WTC11 (cell line): ENCODE results near the gene NEB. TPM values are rescaled to one million over a fixed set of nuclear protein-coding genes. Genes with fewer than 3 reads are reported as not detected.

Experiments
- ATAC-seq: fragments of 200-7000 bp; cut with Tn5 transposase; 2 replicates; pipeline ENCODE4 v1.10.0; 2021; ENCODE audit warnings: mild to moderate bottlenecking, moderate library complexity
- CTCF ChIA-PET: fragments of 300-600 bp; sonication (Branson Sonifier 250); formaldehyde crosslinking; loops from one replicate; lab custom pipeline; 2021; ENCODE audit warnings: antibody characterized with exemption; lab: Charles Lee
- POLR2A ChIA-PET: fragments of 350-600 bp; sonication (Branson Sonifier 250); formaldehyde crosslinking; loops from one replicate; lab custom pipeline; 2021; ENCODE audit warnings: antibody characterized with exemption; lab: Charles Lee
- DNase-seq: peaks from one replicate; pipeline ENCODE4 v3.0.0; 2021; ENCODE audit warnings: low spot score
- H3K27ac Mint-ChIP-seq: 2 replicates; pipeline ENCODE4 v1.8.0; 2021; ENCODE audit warnings: mixed read lengths
- H3K27me3 Mint-ChIP-seq: 2 replicates; pipeline ENCODE4 v1.8.0; 2021; ENCODE audit warnings: low read depth, mild to moderate bottlenecking, moderate library complexity, mixed read lengths
- H3K36me3 Mint-ChIP-seq: 2 replicates; pipeline ENCODE4 v1.8.0; 2021; ENCODE audit warnings: mixed read lengths
- H3K4me1 Mint-ChIP-seq: 2 replicates; pipeline ENCODE4 v1.8.0; 2022; ENCODE audit warnings: mixed read lengths
- H3K4me3 Mint-ChIP-seq: 2 replicates; pipeline ENCODE4 v1.8.0; 2021; ENCODE audit warnings: mild to moderate bottlenecking, moderate library complexity, mixed read lengths
- H3K9me3 Mint-ChIP-seq: 2 replicates; pipeline ENCODE4 v1.8.0; 2021; ENCODE audit warnings: mixed read lengths
- CREB1 ChIP-seq: sonication (generic); formaldehyde crosslinking; IDR thresholded peaks from 2 replicates; pipeline ENCODE4 v1.8.0; 2023; ENCODE audit warnings: mild to moderate bottlenecking, missing genetic modification reagents
- FOXJ3 ChIP-seq: sonication (generic); formaldehyde crosslinking; IDR thresholded peaks from 2 replicates; pipeline ENCODE4 v1.9.0; 2021; ENCODE audit warnings: missing genetic modification reagents, mild to moderate bottlenecking, borderline replicate concordance
- NFYB ChIP-seq: sonication (generic); formaldehyde crosslinking; conservative IDR thresholded peaks from 2 replicates; pipeline ENCODE4 v1.8.0; 2022; ENCODE audit warnings: low read depth, missing genetic modification reagents
- SP1 ChIP-seq: sonication (generic); formaldehyde crosslinking; conservative IDR thresholded peaks from 2 replicates; pipeline ENCODE4 v1.8.1; 2022; ENCODE audit warnings: missing genetic modification reagents
- ZBTB21 ChIP-seq: sonication (generic); formaldehyde crosslinking; IDR thresholded peaks from 2 replicates; pipeline ENCODE4 v1.8.1; 2023; ENCODE audit warnings: mild to moderate bottlenecking, missing genetic modification reagents, borderline replicate concordance
- ZNF232 ChIP-seq: sonication (generic); formaldehyde crosslinking; IDR thresholded peaks from 2 replicates; pipeline ENCODE4 v1.8.0; 2022; ENCODE audit warnings: mild to moderate bottlenecking, missing genetic modification reagents
- total RNA-seq: library from RNA; stranded (reverse); gene quantifications from 3 replicates; pipeline ENCODE4 v1.2.3, GENCODE V29; 2021
- TF ChIP-seq, protein P1 (sequence below): fragments of 250-450 bp; sonication (Bioruptor Pico); IDR thresholded peaks from 2 replicates; pipeline ENCODE4 v1.9.0; 2021; ENCODE audit warnings: mild to moderate bottlenecking
- TF ChIP-seq, protein P2 (sequence below): sonication (generic); formaldehyde crosslinking; IDR thresholded peaks from 2 replicates; pipeline ENCODE4 v1.8.1; 2022; ENCODE audit warnings: low read depth, missing genetic modification reagents, borderline replicate concordance
- TF ChIP-seq, protein P3 (sequence below): fragments of 250-450 bp; sonication (Bioruptor Pico); IDR thresholded peaks from 2 replicates; pipeline ENCODE4 v1.9.0; 2021; ENCODE audit warnings: mild to moderate bottlenecking, borderline replicate concordance
- TF ChIP-seq, protein P4 (sequence below): sonication (generic); formaldehyde crosslinking; IDR thresholded peaks from 2 replicates; pipeline ENCODE4 v1.8.0; 2022; ENCODE audit warnings: mild to moderate bottlenecking, missing genetic modification reagents
- TF ChIP-seq, protein P5 (sequence below): fragments of 200-600 bp; IDR thresholded peaks from 2 replicates; pipeline ENCODE4 v1.8.0; 2022; ENCODE audit warnings: antibody characterized with exemption
- TF ChIP-seq, protein P6 (sequence below): sonication (generic); formaldehyde crosslinking; IDR thresholded peaks from 2 replicates; pipeline ENCODE4 v1.8.0; 2022; ENCODE audit warnings: missing genetic modification reagents
- TF ChIP-seq, protein P7 (sequence below): sonication (generic); formaldehyde crosslinking; IDR thresholded peaks from 2 replicates; pipeline ENCODE4 v1.8.0; 2022; ENCODE audit warnings: mild to moderate bottlenecking, missing genetic modification reagents

The NEB gene
- total RNA-seq, 1 experiment from 2014 or later = 1.9 TPM

DNA sequence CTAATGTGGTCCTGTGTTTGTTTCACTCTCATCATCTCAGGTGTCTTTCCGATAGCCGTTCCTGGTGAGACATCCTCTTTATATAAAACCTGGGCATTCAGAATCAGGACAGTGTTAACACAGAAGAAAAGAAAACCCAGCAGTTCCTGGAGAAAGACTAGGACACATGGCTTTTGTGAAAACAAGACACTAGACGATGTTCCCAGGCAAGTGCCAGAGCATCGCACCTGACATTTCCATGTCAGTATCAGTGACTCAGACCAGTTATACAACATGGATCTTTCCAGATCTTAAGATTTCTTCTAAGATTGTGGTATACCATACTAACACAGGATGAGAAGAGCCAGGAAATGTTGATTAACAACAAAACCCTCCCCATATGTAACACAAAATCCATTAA is 228.1 kb downstream of the NEB start:
- ATAC-seq = no peak

More for the DNA sequence above, 228.1 kb downstream of the NEB start:
- H3K4me3 Mint-ChIP-seq = no peak overlapping the region
- no peak overlapping the region for H3K27ac Mint-ChIP-seq
- POLR2A ChIA-PET = no interaction called here
- no peaks in the 10 kb centered on the region; the same call in 1 of the 2 replicates for H3K4me1 Mint-ChIP-seq
- no peak for DNase-seq
- no peak for TF ChIP-seq CREB1 (CRISPR knock-in tag)
- no peak for TF ChIP-seq ZBTB21 (CRISPR knock-in tag)
- TF ChIP-seq NFYB (CRISPR knock-in tag) = no peak
- TF ChIP-seq, protein P1, sequence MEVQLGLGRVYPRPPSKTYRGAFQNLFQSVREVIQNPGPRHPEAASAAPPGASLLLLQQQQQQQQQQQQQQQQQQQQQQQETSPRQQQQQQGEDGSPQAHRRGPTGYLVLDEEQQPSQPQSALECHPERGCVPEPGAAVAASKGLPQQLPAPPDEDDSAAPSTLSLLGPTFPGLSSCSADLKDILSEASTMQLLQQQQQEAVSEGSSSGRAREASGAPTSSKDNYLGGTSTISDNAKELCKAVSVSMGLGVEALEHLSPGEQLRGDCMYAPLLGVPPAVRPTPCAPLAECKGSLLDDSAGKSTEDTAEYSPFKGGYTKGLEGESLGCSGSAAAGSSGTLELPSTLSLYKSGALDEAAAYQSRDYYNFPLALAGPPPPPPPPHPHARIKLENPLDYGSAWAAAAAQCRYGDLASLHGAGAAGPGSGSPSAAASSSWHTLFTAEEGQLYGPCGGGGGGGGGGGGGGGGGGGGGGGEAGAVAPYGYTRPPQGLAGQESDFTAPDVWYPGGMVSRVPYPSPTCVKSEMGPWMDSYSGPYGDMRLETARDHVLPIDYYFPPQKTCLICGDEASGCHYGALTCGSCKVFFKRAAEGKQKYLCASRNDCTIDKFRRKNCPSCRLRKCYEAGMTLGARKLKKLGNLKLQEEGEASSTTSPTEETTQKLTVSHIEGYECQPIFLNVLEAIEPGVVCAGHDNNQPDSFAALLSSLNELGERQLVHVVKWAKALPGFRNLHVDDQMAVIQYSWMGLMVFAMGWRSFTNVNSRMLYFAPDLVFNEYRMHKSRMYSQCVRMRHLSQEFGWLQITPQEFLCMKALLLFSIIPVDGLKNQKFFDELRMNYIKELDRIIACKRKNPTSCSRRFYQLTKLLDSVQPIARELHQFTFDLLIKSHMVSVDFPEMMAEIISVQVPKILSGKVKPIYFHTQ (CRISPR knock-in tag) = no peak
- no peak for TF ChIP-seq SP1 (CRISPR knock-in tag)
- TF ChIP-seq, protein P2, sequence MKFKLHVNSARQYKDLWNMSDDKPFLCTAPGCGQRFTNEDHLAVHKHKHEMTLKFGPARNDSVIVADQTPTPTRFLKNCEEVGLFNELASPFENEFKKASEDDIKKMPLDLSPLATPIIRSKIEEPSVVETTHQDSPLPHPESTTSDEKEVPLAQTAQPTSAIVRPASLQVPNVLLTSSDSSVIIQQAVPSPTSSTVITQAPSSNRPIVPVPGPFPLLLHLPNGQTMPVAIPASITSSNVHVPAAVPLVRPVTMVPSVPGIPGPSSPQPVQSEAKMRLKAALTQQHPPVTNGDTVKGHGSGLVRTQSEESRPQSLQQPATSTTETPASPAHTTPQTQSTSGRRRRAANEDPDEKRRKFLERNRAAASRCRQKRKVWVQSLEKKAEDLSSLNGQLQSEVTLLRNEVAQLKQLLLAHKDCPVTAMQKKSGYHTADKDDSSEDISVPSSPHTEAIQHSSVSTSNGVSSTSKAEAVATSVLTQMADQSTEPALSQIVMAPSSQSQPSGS (CRISPR knock-in tag) = no peak
- no peak for TF ChIP-seq FOXJ3
- TF ChIP-seq, protein P3, sequence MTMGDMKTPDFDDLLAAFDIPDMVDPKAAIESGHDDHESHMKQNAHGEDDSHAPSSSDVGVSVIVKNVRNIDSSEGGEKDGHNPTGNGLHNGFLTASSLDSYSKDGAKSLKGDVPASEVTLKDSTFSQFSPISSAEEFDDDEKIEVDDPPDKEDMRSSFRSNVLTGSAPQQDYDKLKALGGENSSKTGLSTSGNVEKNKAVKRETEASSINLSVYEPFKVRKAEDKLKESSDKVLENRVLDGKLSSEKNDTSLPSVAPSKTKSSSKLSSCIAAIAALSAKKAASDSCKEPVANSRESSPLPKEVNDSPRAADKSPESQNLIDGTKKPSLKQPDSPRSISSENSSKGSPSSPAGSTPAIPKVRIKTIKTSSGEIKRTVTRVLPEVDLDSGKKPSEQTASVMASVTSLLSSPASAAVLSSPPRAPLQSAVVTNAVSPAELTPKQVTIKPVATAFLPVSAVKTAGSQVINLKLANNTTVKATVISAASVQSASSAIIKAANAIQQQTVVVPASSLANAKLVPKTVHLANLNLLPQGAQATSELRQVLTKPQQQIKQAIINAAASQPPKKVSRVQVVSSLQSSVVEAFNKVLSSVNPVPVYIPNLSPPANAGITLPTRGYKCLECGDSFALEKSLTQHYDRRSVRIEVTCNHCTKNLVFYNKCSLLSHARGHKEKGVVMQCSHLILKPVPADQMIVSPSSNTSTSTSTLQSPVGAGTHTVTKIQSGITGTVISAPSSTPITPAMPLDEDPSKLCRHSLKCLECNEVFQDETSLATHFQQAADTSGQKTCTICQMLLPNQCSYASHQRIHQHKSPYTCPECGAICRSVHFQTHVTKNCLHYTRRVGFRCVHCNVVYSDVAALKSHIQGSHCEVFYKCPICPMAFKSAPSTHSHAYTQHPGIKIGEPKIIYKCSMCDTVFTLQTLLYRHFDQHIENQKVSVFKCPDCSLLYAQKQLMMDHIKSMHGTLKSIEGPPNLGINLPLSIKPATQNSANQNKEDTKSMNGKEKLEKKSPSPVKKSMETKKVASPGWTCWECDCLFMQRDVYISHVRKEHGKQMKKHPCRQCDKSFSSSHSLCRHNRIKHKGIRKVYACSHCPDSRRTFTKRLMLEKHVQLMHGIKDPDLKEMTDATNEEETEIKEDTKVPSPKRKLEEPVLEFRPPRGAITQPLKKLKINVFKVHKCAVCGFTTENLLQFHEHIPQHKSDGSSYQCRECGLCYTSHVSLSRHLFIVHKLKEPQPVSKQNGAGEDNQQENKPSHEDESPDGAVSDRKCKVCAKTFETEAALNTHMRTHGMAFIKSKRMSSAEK = no peak
- TF ChIP-seq, protein P4, sequence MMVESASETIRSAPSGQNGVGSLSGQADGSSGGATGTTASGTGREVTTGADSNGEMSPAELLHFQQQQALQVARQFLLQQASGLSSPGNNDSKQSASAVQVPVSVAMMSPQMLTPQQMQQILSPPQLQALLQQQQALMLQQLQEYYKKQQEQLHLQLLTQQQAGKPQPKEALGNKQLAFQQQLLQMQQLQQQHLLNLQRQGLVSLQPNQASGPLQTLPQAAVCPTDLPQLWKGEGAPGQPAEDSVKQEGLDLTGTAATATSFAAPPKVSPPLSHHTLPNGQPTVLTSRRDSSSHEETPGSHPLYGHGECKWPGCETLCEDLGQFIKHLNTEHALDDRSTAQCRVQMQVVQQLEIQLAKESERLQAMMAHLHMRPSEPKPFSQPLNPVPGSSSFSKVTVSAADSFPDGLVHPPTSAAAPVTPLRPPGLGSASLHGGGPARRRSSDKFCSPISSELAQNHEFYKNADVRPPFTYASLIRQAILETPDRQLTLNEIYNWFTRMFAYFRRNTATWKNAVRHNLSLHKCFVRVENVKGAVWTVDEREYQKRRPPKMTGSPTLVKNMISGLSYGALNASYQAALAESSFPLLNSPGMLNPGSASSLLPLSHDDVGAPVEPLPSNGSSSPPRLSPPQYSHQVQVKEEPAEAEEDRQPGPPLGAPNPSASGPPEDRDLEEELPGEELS (CRISPR knock-in tag) = no peak
- TF ChIP-seq ZNF232 (CRISPR knock-in tag) = no peak
- TF ChIP-seq, protein P5, sequence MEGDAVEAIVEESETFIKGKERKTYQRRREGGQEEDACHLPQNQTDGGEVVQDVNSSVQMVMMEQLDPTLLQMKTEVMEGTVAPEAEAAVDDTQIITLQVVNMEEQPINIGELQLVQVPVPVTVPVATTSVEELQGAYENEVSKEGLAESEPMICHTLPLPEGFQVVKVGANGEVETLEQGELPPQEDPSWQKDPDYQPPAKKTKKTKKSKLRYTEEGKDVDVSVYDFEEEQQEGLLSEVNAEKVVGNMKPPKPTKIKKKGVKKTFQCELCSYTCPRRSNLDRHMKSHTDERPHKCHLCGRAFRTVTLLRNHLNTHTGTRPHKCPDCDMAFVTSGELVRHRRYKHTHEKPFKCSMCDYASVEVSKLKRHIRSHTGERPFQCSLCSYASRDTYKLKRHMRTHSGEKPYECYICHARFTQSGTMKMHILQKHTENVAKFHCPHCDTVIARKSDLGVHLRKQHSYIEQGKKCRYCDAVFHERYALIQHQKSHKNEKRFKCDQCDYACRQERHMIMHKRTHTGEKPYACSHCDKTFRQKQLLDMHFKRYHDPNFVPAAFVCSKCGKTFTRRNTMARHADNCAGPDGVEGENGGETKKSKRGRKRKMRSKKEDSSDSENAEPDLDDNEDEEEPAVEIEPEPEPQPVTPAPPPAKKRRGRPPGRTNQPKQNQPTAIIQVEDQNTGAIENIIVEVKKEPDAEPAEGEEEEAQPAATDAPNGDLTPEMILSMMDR = no peak
- TF ChIP-seq, protein P6, sequence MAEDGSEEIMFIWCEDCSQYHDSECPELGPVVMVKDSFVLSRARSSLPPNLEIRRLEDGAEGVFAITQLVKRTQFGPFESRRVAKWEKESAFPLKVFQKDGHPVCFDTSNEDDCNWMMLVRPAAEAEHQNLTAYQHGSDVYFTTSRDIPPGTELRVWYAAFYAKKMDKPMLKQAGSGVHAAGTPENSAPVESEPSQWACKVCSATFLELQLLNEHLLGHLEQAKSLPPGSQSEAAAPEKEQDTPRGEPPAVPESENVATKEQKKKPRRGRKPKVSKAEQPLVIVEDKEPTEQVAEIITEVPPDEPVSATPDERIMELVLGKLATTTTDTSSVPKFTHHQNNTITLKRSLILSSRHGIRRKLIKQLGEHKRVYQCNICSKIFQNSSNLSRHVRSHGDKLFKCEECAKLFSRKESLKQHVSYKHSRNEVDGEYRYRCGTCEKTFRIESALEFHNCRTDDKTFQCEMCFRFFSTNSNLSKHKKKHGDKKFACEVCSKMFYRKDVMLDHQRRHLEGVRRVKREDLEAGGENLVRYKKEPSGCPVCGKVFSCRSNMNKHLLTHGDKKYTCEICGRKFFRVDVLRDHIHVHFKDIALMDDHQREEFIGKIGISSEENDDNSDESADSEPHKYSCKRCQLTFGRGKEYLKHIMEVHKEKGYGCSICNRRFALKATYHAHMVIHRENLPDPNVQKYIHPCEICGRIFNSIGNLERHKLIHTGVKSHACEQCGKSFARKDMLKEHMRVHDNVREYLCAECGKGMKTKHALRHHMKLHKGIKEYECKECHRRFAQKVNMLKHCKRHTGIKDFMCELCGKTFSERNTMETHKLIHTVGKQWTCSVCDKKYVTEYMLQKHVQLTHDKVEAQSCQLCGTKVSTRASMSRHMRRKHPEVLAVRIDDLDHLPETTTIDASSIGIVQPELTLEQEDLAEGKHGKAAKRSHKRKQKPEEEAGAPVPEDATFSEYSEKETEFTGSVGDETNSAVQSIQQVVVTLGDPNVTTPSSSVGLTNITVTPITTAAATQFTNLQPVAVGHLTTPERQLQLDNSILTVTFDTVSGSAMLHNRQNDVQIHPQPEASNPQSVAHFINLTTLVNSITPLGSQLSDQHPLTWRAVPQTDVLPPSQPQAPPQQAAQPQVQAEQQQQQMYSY (CRISPR knock-in tag) = no peak
- TF ChIP-seq, protein P7, sequence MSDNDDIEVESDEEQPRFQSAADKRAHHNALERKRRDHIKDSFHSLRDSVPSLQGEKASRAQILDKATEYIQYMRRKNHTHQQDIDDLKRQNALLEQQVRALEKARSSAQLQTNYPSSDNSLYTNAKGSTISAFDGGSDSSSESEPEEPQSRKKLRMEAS (CRISPR knock-in tag) = no peak
- CTCF ChIA-PET = no interaction called here
- H3K36me3 Mint-ChIP-seq = peaks cover 3% of the 10 kb centered on the region
- no peaks in the 10 kb centered on the region for H3K27me3 Mint-ChIP-seq
- H3K9me3 Mint-ChIP-seq = no peaks in the 10 kb centered on the region
